Prostate gland (tissue), 2 donors: ENCODE data around the gene TPH2.

Experiments used
- POLR2A ChIP-seq: fragments of 450-650 bp; IDR thresholded peaks from one replicate; pipeline ENCODE4 v1.6.1; 2016; ENCODE audit warnings: antibody characterized with exemption, mild to moderate bottlenecking
- POLR2AphosphoS5 ChIP-seq: sonication (generic); formaldehyde crosslinking; IDR thresholded peaks from one replicate; pipeline ENCODE4 v1.6.1; 2017; ENCODE audit warnings: antibody characterized with exemption
- TF ChIP-seq, protein P1 (sequence below), 4 experiments: fragments of 200-600 bp in 2 of 4; fragments of 450-650 bp in 2 of 4; sonication (generic) in 2 of 4; IDR thresholded peaks; 1 replicate in 3 of 4; 2 replicates in 1 of 4; pipeline ENCODE4 v1.5.1; 2016 to 2019; ENCODE audit warnings: antibody characterized with exemption in 4 of 4, mild to moderate bottlenecking in 2 of 4, moderate library complexity in 2 of 4

DNA sequence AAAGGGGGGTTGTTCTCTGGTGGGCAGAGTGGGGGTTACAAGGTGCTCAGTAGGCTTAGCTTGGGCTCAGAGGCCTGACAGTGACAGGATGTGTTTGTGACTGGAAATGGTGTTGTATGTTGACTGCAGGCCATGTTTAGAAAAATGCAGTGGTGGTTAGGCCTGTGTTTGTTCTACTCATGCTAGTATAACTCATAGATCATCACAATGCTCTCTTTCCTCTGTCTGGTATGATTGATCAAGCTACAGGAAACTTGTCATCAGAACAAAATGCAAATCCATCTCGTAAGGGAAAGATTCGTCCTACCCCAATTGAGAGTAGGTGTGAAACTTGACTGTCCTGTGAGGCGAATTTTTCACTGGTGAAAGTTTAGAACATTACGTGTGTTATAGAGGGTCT, 11.8 kb downstream of the TPH2 start:
- TF ChIP-seq, protein P1, sequence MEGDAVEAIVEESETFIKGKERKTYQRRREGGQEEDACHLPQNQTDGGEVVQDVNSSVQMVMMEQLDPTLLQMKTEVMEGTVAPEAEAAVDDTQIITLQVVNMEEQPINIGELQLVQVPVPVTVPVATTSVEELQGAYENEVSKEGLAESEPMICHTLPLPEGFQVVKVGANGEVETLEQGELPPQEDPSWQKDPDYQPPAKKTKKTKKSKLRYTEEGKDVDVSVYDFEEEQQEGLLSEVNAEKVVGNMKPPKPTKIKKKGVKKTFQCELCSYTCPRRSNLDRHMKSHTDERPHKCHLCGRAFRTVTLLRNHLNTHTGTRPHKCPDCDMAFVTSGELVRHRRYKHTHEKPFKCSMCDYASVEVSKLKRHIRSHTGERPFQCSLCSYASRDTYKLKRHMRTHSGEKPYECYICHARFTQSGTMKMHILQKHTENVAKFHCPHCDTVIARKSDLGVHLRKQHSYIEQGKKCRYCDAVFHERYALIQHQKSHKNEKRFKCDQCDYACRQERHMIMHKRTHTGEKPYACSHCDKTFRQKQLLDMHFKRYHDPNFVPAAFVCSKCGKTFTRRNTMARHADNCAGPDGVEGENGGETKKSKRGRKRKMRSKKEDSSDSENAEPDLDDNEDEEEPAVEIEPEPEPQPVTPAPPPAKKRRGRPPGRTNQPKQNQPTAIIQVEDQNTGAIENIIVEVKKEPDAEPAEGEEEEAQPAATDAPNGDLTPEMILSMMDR (IDR thresholded peaks at IDR 0.05): no peak
- no peak for TF ChIP-seq POLR2A
- TF ChIP-seq POLR2AphosphoS5: no peak
